Fibroblast of lung (primary cell): Measurements from ENCODE around the gene LENG1. TPM values are rescaled to one million over a fixed set of nuclear protein-coding genes. Genes with fewer than 3 reads are reported as not detected.
A peak's percentile ranks its signal among the peaks of the same experiment; 100 is the strongest.

Experiments
- DNase-seq, 2 donors: peaks; one replicate each; pipeline versions ENCODE4 v3.0.0 to v3.0.0-alpha.2; 2010; ENCODE audit warnings: low read depth in 2 of 2
- H2AFZ ChIP-seq: 2 replicates; pipeline ENCODE4 v1.5.1; 2012; ENCODE audit warnings: low read length, control low read depth, inconsistent platforms
- H3K27ac ChIP-seq: 2 replicates; pipeline ENCODE4 v1.5.1; 2011; ENCODE audit warnings: low read length, control low read depth; ENCODE audit not compliant: insufficient read depth
- H3K27me3 ChIP-seq: 2 replicates; pipeline ENCODE4 v1.5.1; 2011; ENCODE audit warnings: mild to moderate bottlenecking, low read length; ENCODE audit not compliant: control insufficient read depth, insufficient read depth
- H3K36me3 ChIP-seq: 2 replicates; pipeline ENCODE4 v1.5.1; 2011; ENCODE audit warnings: low read length; ENCODE audit not compliant: control insufficient read depth, insufficient read depth
- H3K4me1 ChIP-seq: 2 replicates; pipeline ENCODE4 v1.5.1; 2011; ENCODE audit warnings: low read length; ENCODE audit not compliant: control insufficient read depth, insufficient read depth; ENCODE audit errors: extremely low read depth
- H3K4me2 ChIP-seq: 2 replicates; pipeline ENCODE4 v1.5.1; 2011; ENCODE audit warnings: low read length, control low read depth; ENCODE audit not compliant: insufficient read depth; ENCODE audit errors: extremely low read depth
- H3K4me3 ChIP-seq, 4 experiments: fragments of 200-600 bp in 1 of 4; sonication (generic) in 1 of 4; replicated peaks in 1 of 4; 2 replicates each; pipeline ENCODE4 v1.5.1; 2011 to 2016; ENCODE audit warnings: low read length in 4 of 4, low read depth in 3 of 4, mild to moderate bottlenecking in 3 of 4, control low read depth in 2 of 4, inconsistent platforms in 1 of 4, mixed read lengths in 1 of 4; ENCODE audit not compliant: insufficient read depth in 1 of 4; ENCODE audit errors: control extremely low read depth in 1 of 4
- H3K79me2 ChIP-seq: 2 replicates; pipeline ENCODE4 v1.5.1; 2012; ENCODE audit warnings: mild to moderate bottlenecking, low read length, inconsistent platforms; ENCODE audit not compliant: control insufficient read depth, insufficient read depth
- H3K9ac ChIP-seq: 2 replicates; pipeline ENCODE4 v1.5.1; 2011; ENCODE audit warnings: mild to moderate bottlenecking, low read length, control low read depth; ENCODE audit not compliant: insufficient read depth
- H3K9me3 ChIP-seq: 2 replicates; pipeline ENCODE4 v1.5.1; 2012; ENCODE audit warnings: low read depth, low read length; ENCODE audit not compliant: control insufficient read depth, insufficient read depth
- H4K20me1 ChIP-seq: 2 replicates; pipeline ENCODE4 v1.5.1; 2011; ENCODE audit warnings: low read length; ENCODE audit not compliant: control insufficient read depth, insufficient read depth; ENCODE audit errors: extremely low read depth
- CTCF ChIP-seq, 2 donors: IDR thresholded peaks in 1 of 2; conservative IDR thresholded peaks in 1 of 2; 1 replicate in 1 of 2; 2 replicates in 1 of 2; pipeline ENCODE4 v1.5.1; 2011 to 2012; ENCODE audit warnings: low read length in 2 of 2, control low read depth in 1 of 2, inconsistent platforms in 1 of 2, low read depth in 1 of 2, mild to moderate bottlenecking in 1 of 2
- EZH2 ChIP-seq: IDR thresholded peaks from 2 replicates; pipeline ENCODE4 v1.5.1; 2012; ENCODE audit warnings: low read length, control low read depth, mild to moderate bottlenecking; ENCODE audit errors: missing control alignments
- polyA plus RNA-seq, 2 donors: library from polyadenylated mRNA; depleted of rRNA in 1 of 2; stranded (reverse) in 1 of 2; unstranded in 1 of 2; fragments of >200 nt; gene quantifications; 2 replicates each; pipeline ENCODE4 v1.2.1, GENCODE V29; 2011 to 2012; ENCODE audit warnings: missing spikeins in 1 of 2
- total RNA-seq: library from RNA; depleted of rRNA; stranded (reverse); fragments of >200 nt; gene quantifications from 2 replicates; pipeline ENCODE4 v1.2.1, GENCODE V29; 2014

The LENG1 gene
- total and polyA plus RNA-seq, 2 donors (not counting 1 experiment from before 2014, with no cell fraction given) = 3.2 to 7.3 TPM

GRCh38 chr19:54160854-54161253 lies 1.3 kb upstream of the LENG1 start:
- Histone ChIP-seq H2AFZ (no peak overlapping the region), H3K27me3 (no peaks in the 10 kb centered on the region), H3K4me1 (peaks cover 13% of the 10 kb centered on the region)

DNA sequence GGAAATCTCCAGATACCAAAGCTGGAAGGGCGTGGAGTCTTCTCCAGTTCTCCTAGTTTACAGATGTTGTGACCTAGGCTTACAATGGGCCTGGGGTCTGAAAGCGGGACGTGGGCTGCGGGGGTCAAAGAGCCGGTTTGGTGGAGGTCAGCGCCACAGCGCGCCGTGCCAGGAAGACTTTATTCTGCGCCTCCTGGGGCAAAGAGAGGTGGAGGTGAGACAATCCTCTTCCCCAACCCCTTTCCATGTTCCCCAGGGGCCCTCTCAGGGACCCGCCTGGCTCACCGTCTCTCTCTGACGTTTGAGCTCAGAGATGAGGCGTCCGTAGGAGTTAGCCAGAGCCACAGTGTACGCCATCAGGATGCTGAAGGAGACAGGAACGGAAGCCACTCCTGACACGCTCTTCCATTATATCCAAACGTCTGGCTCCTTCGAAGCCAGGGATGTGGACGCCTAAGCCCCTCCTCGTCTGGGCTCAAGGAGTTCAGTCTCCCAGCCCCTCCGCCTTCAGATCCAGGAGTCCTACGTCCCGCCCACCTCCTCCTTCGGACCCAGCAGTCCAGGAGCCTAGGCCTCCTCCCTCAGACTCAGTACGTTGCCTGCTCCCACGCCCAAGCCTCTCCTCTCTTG lies 776 bp upstream of the LENG1 start:
- Histone ChIP-seq H3K27me3 (no peaks in the 10 kb centered on the region), H3K9ac (peak overlapping the region; percentile 62), H3K9me3 (no peaks in the 10 kb centered on the region), H3K4me2 (peak overlapping the region; percentile 97), H3K79me2 (peaks cover 8% of the 10 kb centered on the region), H3K4me3 (peak overlapping the region; percentile 57 to 77 (median 66)), H3K27ac (peak overlapping the region; percentile 91), H2AFZ (peak overlapping the region; percentile 73), H3K4me1 (peaks cover 13% of the 10 kb centered on the region), H4K20me1 (no peaks in the 10 kb centered on the region), H3K36me3 (peaks cover 10% of the 10 kb centered on the region)
- DNase-seq = peak in 1 of 2 donors; percentile 45
- TF ChIP-seq EZH2 = no peak
- TF ChIP-seq CTCF (conservative IDR thresholded peaks at IDR 0.05 in 1 of 2, IDR thresholded peaks at IDR 0.05 in 1 of 2; ENCODE audit: low read depth in 1 of 2, low read length in 2 of 2) = no peak

More at GRCh38 chr19:54160854-54161253, 1.3 kb upstream of the LENG1 start:
- Histone ChIP-seq H3K79me2 (peaks cover 8% of the 10 kb centered on the region), H3K4me3 (peak overlapping the region; percentile 57 to 77 (median 66)), H4K20me1 (no peaks in the 10 kb centered on the region), H3K36me3 (peaks cover 8% of the 10 kb centered on the region), H3K9ac (peak overlapping the region; percentile 62), H3K9me3 (no peaks in the 10 kb centered on the region), H3K4me2 (peak overlapping the region; percentile 97), H3K27ac (peak overlapping the region; percentile 91)
- TF ChIP-seq EZH2 (no peak), CTCF (conservative IDR thresholded peaks at IDR 0.05 in 1 of 2, IDR thresholded peaks at IDR 0.05 in 1 of 2; ENCODE audit: low read depth in 1 of 2, low read length in 2 of 2) (no peak)
- no peak for DNase-seq

DNA sequence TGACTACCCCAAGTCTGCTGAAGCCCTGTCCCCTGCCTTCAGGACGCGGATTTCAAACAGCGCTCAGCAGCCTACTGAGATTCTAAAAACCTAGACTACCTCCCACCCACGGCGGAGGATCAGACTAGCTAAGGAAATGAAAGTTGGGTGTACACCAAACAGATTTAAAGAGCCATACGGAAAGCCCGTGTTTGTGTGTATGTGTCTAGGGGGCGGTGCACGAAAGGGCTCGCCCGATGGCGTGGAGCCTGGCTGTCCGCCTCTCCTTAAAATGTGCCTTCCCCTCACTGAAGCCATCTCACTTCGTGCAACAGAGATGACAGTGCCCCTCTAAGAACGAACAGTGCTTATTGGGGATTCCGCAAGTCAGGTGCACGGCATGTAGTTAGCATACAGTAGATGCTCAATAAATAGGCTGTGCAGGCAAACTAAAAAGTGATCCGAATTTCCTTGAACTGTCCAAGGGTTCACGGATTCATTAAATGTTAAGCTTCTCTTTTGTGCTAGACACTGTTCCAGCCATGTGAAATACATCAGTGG lies 639 bp downstream of the LENG1 start:
- peak overlapping the region; percentile 98 for H3K27ac ChIP-seq
- no peak for DNase-seq
- H3K27me3 ChIP-seq = no peaks in the 10 kb centered on the region
- no peaks in the 10 kb centered on the region for H4K20me1 ChIP-seq
- H3K79me2 ChIP-seq = peaks cover 8% of the 10 kb centered on the region
- TF ChIP-seq CTCF (conservative IDR thresholded peaks at IDR 0.05 in 1 of 2, IDR thresholded peaks at IDR 0.05 in 1 of 2; ENCODE audit: low read depth in 1 of 2, low read length in 2 of 2) = no peak
- no peak for TF ChIP-seq EZH2
- peaks cover 16% of the 10 kb centered on the region for H3K4me1 ChIP-seq
- peak overlapping the region; percentile 92 for H2AFZ ChIP-seq
- peaks cover 21% of the 10 kb centered on the region for H3K36me3 ChIP-seq
- H3K4me2 ChIP-seq = peak overlapping the region; percentile 97
- peak overlapping the region; percentile 99 for H3K9ac ChIP-seq
- H3K4me3 ChIP-seq = peak overlapping the region; percentile 67 to 98 (median 93)
- H3K9me3 ChIP-seq = no peaks in the 10 kb centered on the region
